ENCODE data around the gene POP5.
"Not testable (repeated sequence)": the region's sequence is repeated elsewhere in the genome, so short reads cannot be mapped to it uniquely, and the experiment has no call there.

The POP5 gene

GRCh38 chr12:120536064-120536791 is 45.0 kb downstream of the POP5 start:
- DNase-seq = no peak

DNA sequence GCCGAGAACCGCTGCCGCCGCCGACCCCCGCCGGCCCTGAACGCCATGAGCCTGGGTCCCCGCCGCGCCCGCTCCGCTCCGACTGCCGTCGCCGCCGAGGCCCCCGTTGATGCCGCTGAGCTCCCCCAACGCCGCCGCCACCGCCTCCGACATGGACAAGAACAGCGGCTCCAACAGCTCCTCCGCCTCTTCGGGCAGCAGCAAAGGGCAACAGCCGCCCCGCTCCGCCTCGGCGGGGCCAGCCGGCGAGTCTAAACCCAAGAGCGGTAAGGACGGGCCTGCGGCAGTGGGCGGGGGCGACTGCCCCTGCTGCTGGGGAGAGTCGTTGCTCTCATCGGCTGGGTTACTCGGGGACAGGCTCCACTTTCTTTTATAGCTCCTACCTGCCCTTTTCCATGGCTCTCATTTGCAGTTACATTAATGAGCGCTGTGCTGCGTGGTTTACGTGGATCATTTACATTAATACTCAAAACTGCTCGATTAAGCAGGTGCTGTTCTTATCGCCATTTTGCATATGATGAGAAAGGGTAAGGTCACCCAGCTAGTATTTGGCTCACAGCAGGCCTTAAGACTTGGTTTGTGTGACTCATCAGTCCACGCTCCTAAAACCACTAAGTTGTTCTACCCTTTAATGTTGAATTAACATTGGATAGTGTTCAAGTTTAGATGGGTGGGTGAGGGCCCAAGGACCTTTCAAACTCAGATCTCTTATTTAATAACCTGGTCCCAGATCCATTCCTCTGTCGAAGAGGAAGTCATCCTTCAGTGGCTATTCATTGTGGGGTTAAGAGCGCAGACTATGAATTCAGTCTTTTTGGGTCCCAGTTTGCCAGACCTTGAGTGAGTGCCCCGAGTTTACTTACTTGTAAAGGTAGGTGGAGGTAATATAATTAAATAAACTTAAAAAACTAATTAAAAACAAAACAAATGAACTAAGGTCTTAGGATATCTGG is 46.2 kb downstream of the POP5 start:
- DNase-seq = peak; percentile 76

- DNase-seq = peak; percentile 96
Observed at GRCh38 chr12:120534203-120534702, 46.9 kb downstream of the POP5 start, which contains the start of gene RNF10. Gene RNF10 (plus strand): TSS chr12:120534356. CDS start chr12:120534812, 456 bp downstream.

GRCh38 chr12:120532701-120533238 is 48.4 kb downstream of the POP5 start:
- no peak for DNase-seq

DNA sequence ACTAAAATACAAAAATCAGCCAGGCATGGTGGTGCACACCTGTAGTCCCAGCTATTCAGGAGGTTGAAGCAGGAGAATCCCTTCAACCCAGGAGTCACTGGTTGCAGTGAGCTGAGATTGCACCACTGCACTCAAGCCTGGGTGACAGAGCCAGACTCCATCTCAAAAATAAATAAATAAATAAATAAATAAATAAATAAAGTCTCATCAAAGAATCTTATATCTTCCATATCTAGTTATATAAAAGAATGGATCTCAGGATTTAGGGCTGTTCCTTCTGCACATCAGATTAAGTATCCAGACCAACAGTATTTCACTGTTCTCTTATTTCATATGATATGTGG is 50.8 kb downstream of the POP5 start:
- DNase-seq = not testable (repeated sequence)

DNA sequence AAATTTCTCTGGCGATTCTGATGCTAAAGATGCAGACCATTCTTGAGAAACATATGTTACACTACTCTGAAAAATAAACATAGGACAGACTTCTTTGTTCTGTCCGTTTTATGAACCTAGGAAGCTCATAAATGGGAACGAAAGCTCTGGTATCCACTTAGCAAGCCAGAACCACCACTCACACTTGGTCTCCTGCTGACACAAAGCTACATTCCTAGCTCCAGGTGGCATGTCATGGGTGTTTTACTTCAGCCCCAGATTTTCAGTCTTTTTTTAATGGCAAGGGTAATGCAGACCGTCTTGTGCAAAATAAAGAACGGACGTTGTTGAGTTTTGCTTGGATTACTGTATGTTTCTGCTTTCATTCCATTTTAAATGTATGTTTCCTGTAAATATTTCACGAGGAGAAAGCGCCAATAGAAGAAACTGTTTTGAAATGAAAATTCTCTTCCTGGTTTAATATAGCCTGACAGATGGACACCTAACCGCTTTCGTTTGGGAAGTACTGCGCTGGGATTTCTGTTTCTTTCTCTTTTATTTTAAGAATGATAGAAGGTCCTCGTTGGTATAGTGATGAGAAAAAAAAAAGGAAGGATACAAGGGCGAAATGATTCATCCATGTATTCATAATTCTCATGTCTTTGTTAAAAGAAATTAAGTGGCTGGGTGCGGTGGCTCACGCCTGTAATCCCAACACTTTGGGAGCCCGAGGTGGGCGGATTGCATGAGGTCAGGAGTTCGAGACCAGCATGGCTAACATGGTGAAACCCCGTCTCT is 51.4 kb downstream of the POP5 start:
- DNase-seq = peak; percentile 92

- peak; percentile 95 for DNase-seq
Observed at GRCh38 chr12:120528861-120529525, 52.2 kb downstream of the POP5 start, which contains the start of gene COQ5. Gene COQ5 (minus strand): TSS chr12:120529158. CDS start chr12:120529141, 17 bp downstream.
